Ecto neural progenitor cell (in vitro differentiated cells): ENCODE data around the gene VIPR1.
"Not testable (repeated sequence)": the region's sequence is repeated elsewhere in the genome, so short reads cannot be mapped to it uniquely, and the experiment has no call there.

ENCODE experiments used
- DNase-seq: peaks from one replicate; pipeline ENCODE4 v3.0.0-alpha.2; 2018; ENCODE audit warnings: low spot score

Gene VIPR1

GRCh38 chr3:42535981-42536784 is 33.7 kb downstream of the VIPR1 start:
- no peak for DNase-seq

GRCh38 chr3:42537350-42537749 is 34.9 kb downstream of the VIPR1 start:
- DNase-seq, result no peak

GRCh38 chr3:42539871-42540714 is 37.6 kb downstream of the VIPR1 start:
- peak; percentile 77 for DNase-seq

- no peak for DNase-seq
Observed at GRCh38 chr3:42541079-42541478, 38.6 kb downstream of the VIPR1 start.

- DNase-seq, result no peak
Observed at GRCh38 chr3:42544492-42545283, 42.2 kb downstream of the VIPR1 start.

- DNase-seq, result no peak
Observed at GRCh38 chr3:42545284-42545900, 42.9 kb downstream of the VIPR1 start.

GRCh38 chr3:42546691-42547213 is 44.3 kb downstream of the VIPR1 start:
- no peak for DNase-seq

- DNase-seq, result peak; percentile 81
Observed at GRCh38 chr3:42547401-42547945, 45.0 kb downstream of the VIPR1 start.

- no peak for DNase-seq
Observed at GRCh38 chr3:42549131-42549530, 46.7 kb downstream of the VIPR1 start.

GRCh38 chr3:42550250-42550649 is 47.8 kb downstream of the VIPR1 start:
- DNase-seq, result no peak

- no peak for DNase-seq
Observed at GRCh38 chr3:42552830-42553229, 50.4 kb downstream of the VIPR1 start.

- no peak for DNase-seq
Observed at GRCh38 chr3:42556089-42556632, 53.7 kb downstream of the VIPR1 start.

- not testable (repeated sequence) for DNase-seq
Observed at GRCh38 chr3:42556817-42557216, 54.4 kb downstream of the VIPR1 start.

- no peak for DNase-seq
Observed at GRCh38 chr3:42557854-42558253, 55.4 kb downstream of the VIPR1 start.

GRCh38 chr3:42562047-42562907 is 59.8 kb downstream of the VIPR1 start:
- no peak for DNase-seq

GRCh38 chr3:42569593-42570142 is 67.2 kb downstream of the VIPR1 start:
- no peak for DNase-seq

- DNase-seq, result peak; percentile 65
Observed at GRCh38 chr3:42572278-42572677, 69.8 kb downstream of the VIPR1 start.

GRCh38 chr3:42575137-42575741 is 72.8 kb downstream of the VIPR1 start:
- DNase-seq, result no peak

- no peak for DNase-seq
Observed at GRCh38 chr3:42578054-42578453, 75.6 kb downstream of the VIPR1 start.
